ENCODE measurements around the gene THSD7B. TPM values are rescaled to one million over a fixed set of nuclear protein-coding genes. Genes with fewer than 3 reads are reported as not detected.
"Not testable (repeated sequence)": the region's sequence is repeated elsewhere in the genome, so short reads cannot be mapped to it uniquely, and the experiment has no call there.

THSD7B gene
- total and polyA plus RNA-seq, 9 donors = 0.10 to 0.82 (median 0.37) TPM; not detected in 1

DNA sequence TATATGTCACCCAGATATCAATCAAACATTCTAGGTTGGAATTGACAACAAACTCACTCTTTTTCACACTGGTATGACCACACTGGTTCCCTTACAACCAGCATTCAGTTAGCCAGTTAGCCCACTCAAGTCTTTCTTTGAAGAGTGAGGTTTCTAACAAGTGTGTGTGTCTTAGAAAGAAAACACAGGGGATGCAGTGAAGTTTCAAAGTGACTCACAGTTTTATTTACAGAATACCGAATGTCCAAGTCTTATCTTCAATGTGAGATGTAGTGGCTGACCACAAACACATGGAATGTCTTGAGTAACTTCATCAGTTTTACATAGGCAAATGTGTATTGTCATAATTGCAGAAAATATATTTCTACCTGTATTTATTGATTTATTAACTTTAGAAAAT is 924.2 kb downstream of the THSD7B start:
- TF ChIP-seq, protein P1, sequence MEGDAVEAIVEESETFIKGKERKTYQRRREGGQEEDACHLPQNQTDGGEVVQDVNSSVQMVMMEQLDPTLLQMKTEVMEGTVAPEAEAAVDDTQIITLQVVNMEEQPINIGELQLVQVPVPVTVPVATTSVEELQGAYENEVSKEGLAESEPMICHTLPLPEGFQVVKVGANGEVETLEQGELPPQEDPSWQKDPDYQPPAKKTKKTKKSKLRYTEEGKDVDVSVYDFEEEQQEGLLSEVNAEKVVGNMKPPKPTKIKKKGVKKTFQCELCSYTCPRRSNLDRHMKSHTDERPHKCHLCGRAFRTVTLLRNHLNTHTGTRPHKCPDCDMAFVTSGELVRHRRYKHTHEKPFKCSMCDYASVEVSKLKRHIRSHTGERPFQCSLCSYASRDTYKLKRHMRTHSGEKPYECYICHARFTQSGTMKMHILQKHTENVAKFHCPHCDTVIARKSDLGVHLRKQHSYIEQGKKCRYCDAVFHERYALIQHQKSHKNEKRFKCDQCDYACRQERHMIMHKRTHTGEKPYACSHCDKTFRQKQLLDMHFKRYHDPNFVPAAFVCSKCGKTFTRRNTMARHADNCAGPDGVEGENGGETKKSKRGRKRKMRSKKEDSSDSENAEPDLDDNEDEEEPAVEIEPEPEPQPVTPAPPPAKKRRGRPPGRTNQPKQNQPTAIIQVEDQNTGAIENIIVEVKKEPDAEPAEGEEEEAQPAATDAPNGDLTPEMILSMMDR (IDR thresholded peaks at IDR 0.05) = no peak
- no peak for TF ChIP-seq EP300 (IDR thresholded peaks at IDR 0.05)
- TF ChIP-seq POLR2A (IDR thresholded peaks at IDR 0.05) = no peak
- no peak overlapping the region for H3K27ac ChIP-seq
- WGBS, 3 donors = 0 to 27% (median 15%) methylated on average over 1 of the region's 1 CpG

DNA sequence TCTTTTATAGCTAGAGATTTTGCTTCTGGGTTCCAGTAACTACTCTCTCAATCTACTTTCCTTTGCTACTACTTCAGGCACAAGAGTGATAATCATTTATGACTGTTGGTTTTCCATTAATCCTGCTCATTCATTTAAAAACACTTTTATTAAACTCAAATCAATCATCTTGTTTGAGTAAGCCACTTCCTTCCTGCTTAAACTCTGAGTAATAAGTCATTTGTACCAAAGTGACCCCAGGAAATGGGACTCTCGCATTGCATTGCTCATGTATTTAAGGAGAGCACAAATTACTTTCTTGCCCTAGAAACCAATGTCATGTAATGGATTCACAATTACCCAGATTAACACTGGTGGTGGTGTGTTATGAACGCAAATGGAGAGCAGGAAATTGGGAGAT is 928.2 kb downstream of the THSD7B start:
- Histone ChIP-seq H3K27ac (no peak overlapping the region), H3K27me3 (no peaks in the 10 kb centered on the region), H3K4me3 (no peak overlapping the region), H3K36me3 (no peaks in the 10 kb centered on the region), H3K4me1 (ENCODE audit: insufficient read depth) (no peaks in the 10 kb centered on the region), H3K9me3 (no peaks in the 10 kb centered on the region)
- DNase-seq = no peak
- WGBS, 3 donors = 35 to 40% (median 36%) methylated on average over 2 of the region's 2 CpGs
- intact Hi-C loops (cut with DNase I) = no loop called here
- TF ChIP-seq, protein P1 (IDR thresholded peaks at IDR 0.05) = no peak
- TF ChIP-seq EP300 (IDR thresholded peaks at IDR 0.05) = no peak
- TF ChIP-seq POLR2A (IDR thresholded peaks at IDR 0.05) = no peak

More for the DNA sequence above, 924.2 kb downstream of the THSD7B start:
- H3K4me1 ChIP-seq (ENCODE audit: insufficient read depth) = no peaks in the 10 kb centered on the region
- intact Hi-C loops (cut with DNase I) = no loop called here
- no peaks in the 10 kb centered on the region for H3K27me3 ChIP-seq
- no peak overlapping the region for H3K4me3 ChIP-seq
- H3K36me3 ChIP-seq = no peaks in the 10 kb centered on the region
- no peaks in the 10 kb centered on the region for H3K9me3 ChIP-seq
- no peak for DNase-seq

DNA sequence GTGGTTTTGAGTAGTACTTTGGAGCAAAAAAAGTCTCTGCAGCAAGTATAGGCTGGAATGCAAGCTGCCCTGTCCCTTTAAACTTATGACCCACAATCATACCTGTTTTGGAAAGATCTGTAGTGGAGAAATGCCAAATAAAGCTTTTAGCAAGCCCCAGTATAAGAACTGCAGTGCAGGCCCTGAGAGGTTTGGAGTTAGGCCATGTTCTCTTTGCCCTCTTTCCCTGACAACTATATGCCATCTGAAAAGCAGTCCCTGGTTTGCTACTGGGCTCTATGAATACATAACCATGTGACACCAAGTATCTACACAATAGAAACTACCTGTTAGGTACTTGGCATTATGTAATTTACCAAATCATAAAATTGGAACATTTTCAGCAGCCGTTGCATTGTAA is 931.6 kb downstream of the THSD7B start:
- DNase-seq = no peak
- Histone ChIP-seq H3K4me3 (no peak overlapping the region), H3K9me3 (no peaks in the 10 kb centered on the region), H3K27ac (no peak overlapping the region), H3K4me1 (ENCODE audit: insufficient read depth) (no peaks in the 10 kb centered on the region), H3K36me3 (no peaks in the 10 kb centered on the region), H3K27me3 (no peaks in the 10 kb centered on the region)
- TF ChIP-seq EP300 (IDR thresholded peaks at IDR 0.05) = no peak
- no peak for TF ChIP-seq POLR2A (IDR thresholded peaks at IDR 0.05)
- TF ChIP-seq, protein P1 (IDR thresholded peaks at IDR 0.05) = no peak
- intact Hi-C loops (cut with DNase I) = no loop called here
- 80 to 86% (median 81%) methylated on average over 1 of the region's 1 CpG for WGBS, 3 donors

DNA sequence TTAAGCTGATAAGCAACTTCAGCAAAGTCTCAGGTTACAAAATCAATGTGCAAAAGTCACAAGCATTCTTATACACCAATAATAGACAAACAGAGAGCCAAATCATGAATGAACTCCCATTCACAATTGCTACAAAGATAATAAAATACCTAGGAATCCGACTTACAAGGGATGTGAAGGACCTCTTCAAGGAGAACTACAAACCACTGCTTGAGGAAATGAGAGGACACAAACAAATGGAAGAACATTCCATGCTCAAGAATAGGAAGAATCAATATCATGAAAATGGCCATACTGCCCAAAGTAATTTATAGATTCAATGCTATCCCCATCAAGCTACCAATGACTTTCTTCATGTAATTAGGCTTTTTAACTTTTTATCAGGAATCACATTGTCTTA is 934.9 kb downstream of the THSD7B start:
- H3K4me1 ChIP-seq (ENCODE audit: insufficient read depth); intact Hi-C loops (cut with DNase I); DNase-seq; H3K9me3 ChIP-seq; H3K36me3 ChIP-seq; H3K4me3 ChIP-seq; H3K27ac ChIP-seq; H3K27me3 ChIP-seq: not testable (repeated sequence)
- 57 to 84% (median 65%) methylated on average over 1 of the region's 1 CpG for WGBS, 3 donors

DNA sequence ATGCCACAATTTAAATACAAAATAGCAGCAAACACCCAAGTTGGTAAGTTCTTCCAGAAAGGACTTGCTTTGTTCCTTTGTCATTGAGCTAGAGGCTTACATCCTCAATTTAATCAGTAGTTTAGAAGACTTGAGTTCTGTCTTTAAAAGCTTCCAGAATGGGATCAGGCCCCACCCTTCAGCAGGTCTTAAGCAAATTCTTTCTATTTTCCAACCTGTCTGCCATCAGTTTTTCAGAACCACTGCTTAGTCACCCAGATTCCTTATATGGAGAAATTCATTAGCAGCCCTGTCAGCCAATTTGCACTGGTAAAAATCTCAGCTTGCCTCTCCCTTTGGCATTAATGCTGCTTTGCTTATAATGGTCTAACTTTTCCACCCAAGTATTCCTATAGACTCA is 935.3 kb downstream of the THSD7B start:
- DNase-seq = no peak
- Histone ChIP-seq H3K27me3 (no peaks in the 10 kb centered on the region), H3K4me1 (ENCODE audit: insufficient read depth) (no peaks in the 10 kb centered on the region), H3K4me3 (no peak overlapping the region), H3K36me3 (no peaks in the 10 kb centered on the region), H3K9me3 (no peaks in the 10 kb centered on the region), H3K27ac (no peak overlapping the region)
- intact Hi-C loops (cut with DNase I) = no loop called here
- no peak for TF ChIP-seq POLR2A (IDR thresholded peaks at IDR 0.05)

DNA sequence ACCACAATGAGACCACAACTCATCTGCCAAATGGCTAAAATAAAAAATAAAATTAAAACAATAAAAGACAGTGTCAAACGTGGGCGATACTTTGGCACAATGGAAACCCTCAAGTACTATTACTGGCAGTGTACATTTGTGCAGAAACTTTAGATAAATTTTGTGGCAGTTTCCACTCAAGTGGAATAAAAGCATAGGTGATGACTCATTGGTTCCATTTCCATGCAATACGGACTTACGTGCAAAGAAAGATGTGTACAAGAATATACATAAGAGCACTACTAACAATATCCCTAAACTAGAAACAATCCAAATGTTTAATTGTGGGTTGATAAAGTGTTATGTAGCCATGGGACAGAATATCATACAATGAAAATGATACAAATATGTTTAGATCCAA is 940.0 kb downstream of the THSD7B start:
- no peaks in the 10 kb centered on the region for H3K9me3 ChIP-seq
- H3K4me3 ChIP-seq = no peak overlapping the region
- DNase-seq = no peak
- no peak overlapping the region for H3K27ac ChIP-seq
- H3K4me1 ChIP-seq (ENCODE audit: insufficient read depth) = no peaks in the 10 kb centered on the region
- TF ChIP-seq EP300 (IDR thresholded peaks at IDR 0.05) = no peak
- H3K36me3 ChIP-seq = no peaks in the 10 kb centered on the region
- whole genome bisulfite sequencing, 3 donors = 81 to 86% (median 85%) methylated on average over 4 of the region's 4 CpGs
- no peaks in the 10 kb centered on the region for H3K27me3 ChIP-seq
- intact Hi-C loops (cut with DNase I) = no loop called here
